ENCODE measurements around the gene PLEKHA8. TPM values are rescaled to one million over a fixed set of nuclear protein-coding genes. Genes with fewer than 3 reads are reported as not detected.

PLEKHA8 gene
- total RNA-seq, 1 experiment from 2014 or later: 8.4 TPM

DNA sequence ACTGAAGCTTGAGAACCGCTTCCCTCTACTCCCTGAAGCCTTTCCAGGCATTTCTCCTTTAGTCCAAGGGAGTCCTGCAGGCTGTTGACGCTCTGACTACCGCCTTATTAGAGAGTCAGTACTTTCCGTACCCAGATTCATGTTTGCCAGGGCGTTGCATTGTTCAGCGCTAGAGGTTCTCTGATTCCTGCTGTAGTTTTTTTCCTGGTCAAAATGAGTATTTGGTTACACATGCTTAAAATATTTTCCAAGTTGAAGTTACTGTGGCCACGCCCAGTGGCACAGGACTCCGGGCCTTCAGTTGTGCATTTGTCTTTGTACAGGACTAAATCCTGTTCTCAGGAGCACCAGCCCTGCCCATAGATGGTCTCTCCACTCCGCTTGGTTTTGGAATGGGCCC, 114.5 kb downstream of the PLEKHA8 start:
- TF ChIP-seq CTCF (conservative IDR thresholded peaks at IDR 0.05; ENCODE audit: low read depth, low read length) (no peak), EZH2phosphoT487 (IDR thresholded peaks at IDR 0.05; ENCODE audit: borderline replicate concordance, low read length) (no peak), EZH2 (IDR thresholded peaks at IDR 0.05; ENCODE audit: low read length, unreplicated experiment) (no peak)

DNA sequence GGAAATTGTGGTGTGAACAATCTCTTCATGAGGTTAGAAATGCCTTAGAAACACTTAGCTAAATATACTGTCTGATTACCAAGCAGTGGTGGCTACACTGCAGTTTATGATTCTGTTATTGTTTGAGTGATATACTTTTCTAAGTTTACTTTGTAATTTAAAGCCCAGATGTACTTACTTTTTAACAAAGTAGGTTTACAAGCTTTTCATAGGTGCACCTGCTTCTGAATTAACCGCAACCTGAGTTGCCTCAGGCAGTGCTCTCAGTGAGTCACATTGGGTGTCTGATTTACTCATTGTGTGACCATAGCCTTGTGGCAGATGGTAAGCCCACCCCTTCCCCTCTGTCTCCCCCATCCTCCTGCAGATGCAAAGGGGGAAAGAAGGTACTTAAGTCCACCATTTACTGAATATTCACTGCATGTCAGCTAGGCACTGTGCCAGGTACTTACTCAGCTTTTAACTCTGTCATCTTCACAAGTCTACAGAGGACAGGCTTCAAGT, 115.6 kb downstream of the PLEKHA8 start:
- Histone ChIP-seq H2AFZ (ENCODE audit: low read length) (no peak overlapping the region), H3K4me2 (ENCODE audit: low read length) (peak overlapping the region; percentile 79), H3K27ac (ENCODE audit: low read length) (peak overlapping the region; percentile 68), H3K4me1 (ENCODE audit: insufficient read depth, low read length) (peaks cover 33% of the 10 kb centered on the region), H3K9me3 (ENCODE audit: low read length) (no peaks in the 10 kb centered on the region), H3K79me2 (ENCODE audit: low read length) (no peaks in the 10 kb centered on the region), H3K36me3 (ENCODE audit: low read depth, low read length) (no peaks in the 10 kb centered on the region), H3F3A (ENCODE audit: low read length, unreplicated experiment) (peaks cover 6% of the 10 kb centered on the region), H3K9ac (ENCODE audit: low read length) (no peak overlapping the region), H4K20me1 (ENCODE audit: low read length) (no peaks in the 10 kb centered on the region), H3K4me3 (ENCODE audit: low read length) (peak overlapping the region; percentile 49), H3K27me3 (ENCODE audit: low read length) (no peaks in the 10 kb centered on the region), H3K9me2 (replicated peaks; ENCODE audit: low read length) (no peaks in the 10 kb centered on the region)
- BruUV-seq (replicated peaks): no TSS peak
- DNase-seq: peak; percentile 98
- intact Hi-C loops (cut with micrococcal nuclease): loop anchor here (1.0 to 5.0 kb wide), 4 partner anchors 19 to 156 kb away; partner anchors contain the start of gene SCRN1
- peak; percentile 78 for ATAC-seq
- TF ChIP-seq CTCF (conservative IDR thresholded peaks at IDR 0.05; ENCODE audit: low read depth, low read length) (no peak), EZH2phosphoT487 (IDR thresholded peaks at IDR 0.05; ENCODE audit: borderline replicate concordance, low read length) (no peak), EZH2 (IDR thresholded peaks at IDR 0.05; ENCODE audit: low read length, unreplicated experiment) (no peak)
- POLR2A ChIA-PET (ENCODE audit: unreplicated experiment): interaction anchor here (0.5 to 0.6 kb wide), 3 partner anchors 24 to 185 kb away, joined by 3 to 4 read pairs (median 4); no protein-coding TSS in a partner anchor
- CTCF ChIA-PET: interaction anchor here (0.6 to 0.9 kb wide), 2 partner anchors 53 to 392 kb away, joined by 3 read pairs; no protein-coding TSS in a partner anchor

More for the DNA sequence above, 114.5 kb downstream of the PLEKHA8 start:
- POLR2A ChIA-PET (ENCODE audit: unreplicated experiment): interaction anchor here (0.6 kb wide), 1 partner anchor 75 kb away, joined by 7 read pairs; no protein-coding TSS in a partner anchor
- peak overlapping the region; percentile 45; the same call in 1 of the 2 replicates for H2AFZ ChIP-seq (ENCODE audit: low read length)
- peak overlapping the region; percentile 79 for H3K4me2 ChIP-seq (ENCODE audit: low read length)
- CTCF ChIA-PET: interaction anchor here (0.7 kb wide), 1 partner anchor 265 kb away, joined by 5 read pairs; no protein-coding TSS in a partner anchor
- H3F3A ChIP-seq (ENCODE audit: low read length, unreplicated experiment): peaks cover 6% of the 10 kb centered on the region
- peaks cover 33% of the 10 kb centered on the region for H3K4me1 ChIP-seq (ENCODE audit: insufficient read depth, low read length)
- DNase-seq (peak; percentile 93), ATAC-seq (peak; percentile 76)
- no peaks in the 10 kb centered on the region for H3K9me3 ChIP-seq (ENCODE audit: low read length)
- intact Hi-C loops (cut with micrococcal nuclease): loop anchor here (1.0 to 5.0 kb wide), 4 partner anchors 20 to 155 kb away; partner anchors contain the start of gene SCRN1
- H3K9me2 ChIP-seq (replicated peaks; ENCODE audit: low read length): no peaks in the 10 kb centered on the region
- no peaks in the 10 kb centered on the region for H3K79me2 ChIP-seq (ENCODE audit: low read length)
- H3K9ac ChIP-seq (ENCODE audit: low read length): peak overlapping the region; percentile 35; the same call in 1 of the 2 replicates
- no peaks in the 10 kb centered on the region for H3K27me3 ChIP-seq (ENCODE audit: low read length)
- no peaks in the 10 kb centered on the region for H3K36me3 ChIP-seq (ENCODE audit: low read depth, low read length)
- no peaks in the 10 kb centered on the region for H4K20me1 ChIP-seq (ENCODE audit: low read length)
- H3K27ac ChIP-seq (ENCODE audit: low read length): peak overlapping the region; percentile 68
- H3K4me3 ChIP-seq (ENCODE audit: low read length): peak overlapping the region; percentile 49
- BruUV-seq (replicated peaks): no TSS peak

Data from PC-3 (cell line).